DMS 273 (cell line): Measurements from ENCODE around the gene NCK2.

ENCODE experiments used
- DNase-seq: peaks from one replicate; lab custom pipeline; 2025; ENCODE audit not compliant: unreplicated experiment; lab: John Stamatoyannopoulos, UW

NCK2 gene

GRCh38 chr2:105789745-105790460 lies 45.2 kb downstream of the NCK2 start:
- DNase-seq: peak; percentile 69

- peak; percentile 8 for DNase-seq
Observed at GRCh38 chr2:105790461-105791149, 45.9 kb downstream of the NCK2 start.

GRCh38 chr2:105791229-105791628 lies 46.5 kb downstream of the NCK2 start:
- no peak for DNase-seq

GRCh38 chr2:105792561-105792960 lies 47.8 kb downstream of the NCK2 start:
- no peak for DNase-seq

GRCh38 chr2:105793196-105793975 lies 48.7 kb downstream of the NCK2 start:
- no peak for DNase-seq

GRCh38 chr2:105794926-105795574 lies 50.3 kb downstream of the NCK2 start:
- no peak for DNase-seq

GRCh38 chr2:105795575-105795934 lies 50.8 kb downstream of the NCK2 start:
- DNase-seq: no peak

GRCh38 chr2:105796131-105796638 lies 51.5 kb downstream of the NCK2 start:
- no peak for DNase-seq

GRCh38 chr2:105796791-105797190 lies 52.1 kb downstream of the NCK2 start:
- no peak for DNase-seq

- no peak for DNase-seq
Observed at GRCh38 chr2:105797298-105797819, 52.6 kb downstream of the NCK2 start.

GRCh38 chr2:105798595-105798994 lies 53.9 kb downstream of the NCK2 start:
- DNase-seq: no peak

GRCh38 chr2:105800036-105800713 lies 55.5 kb downstream of the NCK2 start:
- peak; percentile 27 for DNase-seq

GRCh38 chr2:105800953-105801635 lies 56.4 kb downstream of the NCK2 start:
- DNase-seq: no peak

GRCh38 chr2:105801961-105802360 lies 57.2 kb downstream of the NCK2 start:
- no peak for DNase-seq

GRCh38 chr2:105802587-105802986 lies 57.9 kb downstream of the NCK2 start:
- DNase-seq: peak; percentile 9

- no peak for DNase-seq
Observed at GRCh38 chr2:105803337-105803736, 58.6 kb downstream of the NCK2 start.

GRCh38 chr2:105803773-105804172 lies 59.1 kb downstream of the NCK2 start:
- DNase-seq: no peak

GRCh38 chr2:105804266-105804665 lies 59.6 kb downstream of the NCK2 start:
- DNase-seq: peak; percentile 45

GRCh38 chr2:105806996-105807395 lies 62.3 kb downstream of the NCK2 start:
- no peak for DNase-seq
